IMR-90 (cell line): ENCODE data around the gene RASGRF2. TPM values are rescaled to one million over a fixed set of nuclear protein-coding genes. Genes with fewer than 3 reads are reported as not detected.

Experiments used
- ATAC-seq: fragments of 200-7000 bp; cut with Tn5 transposase; 2 replicates; pipeline ENCODE4 v1.9.1; 2020; ENCODE audit warnings: low read depth, mild to moderate bottlenecking, moderate library complexity
- BruUV-seq: library from RNA; stranded (reverse); fragments of 400-500 nt; replicated peaks from 2 replicates; lab custom pipeline; 2021; lab: Mats Ljungman, UMichigan
- CTCF ChIA-PET: fragments of 300-600 bp; formaldehyde crosslinking; extraction: SDS; loops from one replicate; lab custom pipeline; 2021; ENCODE audit warnings: antibody characterized with exemption; lab: Yijun Ruan, JAX
- POLR2A ChIA-PET: fragments of 300-600 bp; sonication (Branson Sonifier 250); formaldehyde crosslinking; loops from one replicate; lab custom pipeline; 2022; ENCODE audit warnings: antibody characterized with exemption; ENCODE audit not compliant: unreplicated experiment; lab: Charles Lee
- DNase-seq: peaks from one replicate; pipeline ENCODE4 v3.0.0; 2013
- H2AFZ ChIP-seq: replicated peaks from 2 replicates; pipeline ENCODE3; 2013; ENCODE audit warnings: low read length, mild to moderate bottlenecking; ENCODE audit not compliant: poor library complexity
- H2AK5ac ChIP-seq: 2 replicates; pipeline ENCODE4 v1.6.1; 2013; ENCODE audit warnings: low read depth, low read length, inconsistent platforms
- H2AK9ac ChIP-seq: replicated peaks from 2 replicates; pipeline ENCODE3; 2013; ENCODE audit warnings: mild to moderate bottlenecking, low read depth, low read length, moderate library complexity; ENCODE audit not compliant: poor library complexity
- H2BK120ac ChIP-seq: 2 replicates; pipeline ENCODE4 v1.6.1; 2013; ENCODE audit warnings: low read depth, low read length, inconsistent platforms
- H2BK15ac ChIP-seq: 3 replicates; pipeline ENCODE4 v1.6.1; 2013; ENCODE audit warnings: low read depth, low read length, inconsistent platforms
- H2BK20ac ChIP-seq: 2 replicates; pipeline ENCODE4 v1.6.1; 2013; ENCODE audit warnings: low read depth, mild to moderate bottlenecking, inconsistent platforms, low read length, moderate library complexity
- H2BK5ac ChIP-seq: 2 replicates; pipeline ENCODE4 v1.6.1; 2013; ENCODE audit warnings: mild to moderate bottlenecking, low read depth, low read length, inconsistent platforms; ENCODE audit not compliant: poor library complexity, severe bottlenecking
- H3K14ac ChIP-seq: replicated peaks from 2 replicates; pipeline ENCODE4 v1.6.1; 2013; ENCODE audit warnings: low read depth, low read length, inconsistent platforms
- H3K18ac ChIP-seq: 2 replicates; pipeline ENCODE4 v1.6.1; 2013; ENCODE audit warnings: low read depth, low read length, control low read depth
- H3K23ac ChIP-seq: 2 replicates; pipeline ENCODE4 v1.6.1; 2013; ENCODE audit warnings: low read depth, low read length, inconsistent platforms
- H3K27ac ChIP-seq: 2 replicates; pipeline ENCODE4 v1.5.1; 2013; ENCODE audit warnings: mild to moderate bottlenecking, control low read depth, low read length; ENCODE audit not compliant: insufficient read depth
- H3K27me3 ChIP-seq: 2 replicates; pipeline ENCODE4 v1.6.1; 2013; ENCODE audit warnings: low read length; ENCODE audit not compliant: control insufficient read depth, insufficient read depth
- H3K36me3 ChIP-seq: 2 replicates; pipeline ENCODE4 v1.6.1; 2013; ENCODE audit warnings: low read length, mixed read lengths; ENCODE audit not compliant: control insufficient read depth, insufficient read depth
- H3K4ac ChIP-seq: 2 replicates; pipeline ENCODE4 v1.6.1; 2013; ENCODE audit warnings: low read depth, low read length, inconsistent platforms
- H3K4me1 ChIP-seq: 2 replicates; pipeline ENCODE4 v1.6.1; 2013; ENCODE audit warnings: low read length, mixed read lengths; ENCODE audit not compliant: control insufficient read depth, insufficient read depth
- H3K4me2 ChIP-seq: 2 replicates; pipeline ENCODE4 v1.6.1; 2013; ENCODE audit warnings: low read depth, mild to moderate bottlenecking, control low read depth, low read length, moderate library complexity
- H3K4me3 ChIP-seq: 2 replicates; pipeline ENCODE4 v1.5.1; 2013; ENCODE audit warnings: low read depth, mild to moderate bottlenecking, control low read depth, low read length, moderate library complexity; ENCODE audit not compliant: insufficient read depth
- H3K56ac ChIP-seq: 2 replicates; pipeline ENCODE4 v1.6.1; 2013; ENCODE audit warnings: low read length, inconsistent platforms; ENCODE audit not compliant: insufficient read depth; ENCODE audit errors: extremely low read depth
- H3K79me1 ChIP-seq, 2 experiments: 2 replicates each; pipeline ENCODE4 v1.6.1; 2013; ENCODE audit warnings: low read length in 2 of 2, inconsistent platforms in 1 of 2, low read depth in 1 of 2
- H3K9ac ChIP-seq: 2 replicates; pipeline ENCODE4 v1.6.1; 2013; ENCODE audit warnings: low read depth, low read length, control low read depth
- H3K9me1 ChIP-seq: 2 replicates; pipeline ENCODE4 v1.6.1; 2013; ENCODE audit warnings: low read length, inconsistent platforms; ENCODE audit not compliant: insufficient read depth
- H3K9me3 ChIP-seq: 2 replicates; pipeline ENCODE4 v1.6.1; 2013; ENCODE audit warnings: low read length; ENCODE audit not compliant: control insufficient read depth, insufficient read depth
- H4K20me1 ChIP-seq: 2 replicates; pipeline ENCODE4 v1.6.1; 2013; ENCODE audit warnings: low read length, inconsistent platforms; ENCODE audit not compliant: insufficient read depth
- H4K5ac ChIP-seq: 2 replicates; pipeline ENCODE4 v1.6.1; 2013; ENCODE audit warnings: mild to moderate bottlenecking, low read depth, low read length, control low read depth
- H4K8ac ChIP-seq, 2 experiments: 2 replicates each; pipeline ENCODE4 v1.6.1; 2013; ENCODE audit warnings: low read depth in 2 of 2, low read length in 2 of 2, control low read depth in 1 of 2, inconsistent platforms in 1 of 2
- H4K91ac ChIP-seq: 2 replicates; pipeline ENCODE4 v1.6.1; 2013; ENCODE audit warnings: low read depth, low read length, inconsistent platforms; ENCODE audit not compliant: insufficient read depth
- CTCF ChIP-seq: conservative IDR thresholded peaks from 2 replicates; pipeline ENCODE4 v1.5.1; 2012; ENCODE audit warnings: mild to moderate bottlenecking, low read depth, low read length, improper control_type of control experiment
- ELK1 ChIP-seq: fragments of 150-350 bp; IDR thresholded peaks from 2 replicates; pipeline ENCODE4 v1.6.1; 2016; ENCODE audit warnings: low read depth, mild to moderate bottlenecking, low read length, moderate library complexity, borderline replicate concordance
- NFE2L2 ChIP-seq: fragments of 150-350 bp; IDR thresholded peaks from 2 replicates; pipeline ENCODE4 v1.6.1; 2016; ENCODE audit warnings: low read depth, mild to moderate bottlenecking, low read length
- RAD21 ChIP-seq: IDR thresholded peaks from 2 replicates; pipeline ENCODE4 v1.6.1; 2012; ENCODE audit warnings: low read length, improper control_type of control experiment
- RCOR1 ChIP-seq: IDR thresholded peaks from 2 replicates; pipeline ENCODE4 v1.6.1; 2012; ENCODE audit warnings: mild to moderate bottlenecking, low read length, improper control_type of control experiment; ENCODE audit not compliant: insufficient replicate concordance
- SMC3 ChIP-seq: fragments of 150-350 bp; IDR thresholded peaks from 2 replicates; pipeline ENCODE4 v1.6.1; 2016; ENCODE audit warnings: low read depth, mild to moderate bottlenecking, antibody characterized with exemption, low read length, moderate library complexity
- WGBS, 2 experiments: methylation state at CpG; one replicate each; pipeline versions ENCODE4 v1.1.5 to v1.1.7; 2013; ENCODE audit warnings: missing lambda C conversion rate in 2 of 2; ENCODE audit not compliant: insufficient read length in 1 of 2; ENCODE audit errors: extremely low coverage in 2 of 2; 5-methylcytosine and 5-hydroxymethylcytosine counted together
- dilution Hi-C: fragments of 300-500 bp; cut with HindIII; formaldehyde crosslinking; loops from one replicate; pipeline ENCODE4 v1.14.3; 2018; ENCODE audit warnings: low sequenced_read_pairs; ENCODE audit not compliant: unreplicated experiment
- in situ Hi-C: fragments of 300-500 bp; cut with MboI; formaldehyde crosslinking; loops from 3 replicates; pipeline ENCODE4 v1.14.3; 2019; ENCODE audit warnings: low sequenced_read_pairs, inconsistent platforms, mixed read lengths
- intact Hi-C: fragments of 100-400 bp; cut with micrococcal nuclease; formaldehyde crosslinking; loops from 2 replicates; pipeline ENCODE4 v1.10.0; 2022
- polyA plus RNA-seq, 3 experiments: library from polyadenylated mRNA; depleted of rRNA; stranded (reverse); fragments of >200 nt; gene quantifications; 2 replicates each; pipeline ENCODE4 v1.2.3, GENCODE V29; 2012; ENCODE audit warnings: low replicate concordance in 1 of 3
- total RNA-seq: library from RNA; depleted of rRNA; stranded (reverse); fragments of >200 nt; gene quantifications from 2 replicates; pipeline ENCODE4 v1.2.3, GENCODE V29; 2012

RASGRF2 gene
- total and polyA plus RNA-seq, 2 of the 4 experiments (the other 2 are of a cell fraction) = 2.9 to 5.0 TPM

DNA sequence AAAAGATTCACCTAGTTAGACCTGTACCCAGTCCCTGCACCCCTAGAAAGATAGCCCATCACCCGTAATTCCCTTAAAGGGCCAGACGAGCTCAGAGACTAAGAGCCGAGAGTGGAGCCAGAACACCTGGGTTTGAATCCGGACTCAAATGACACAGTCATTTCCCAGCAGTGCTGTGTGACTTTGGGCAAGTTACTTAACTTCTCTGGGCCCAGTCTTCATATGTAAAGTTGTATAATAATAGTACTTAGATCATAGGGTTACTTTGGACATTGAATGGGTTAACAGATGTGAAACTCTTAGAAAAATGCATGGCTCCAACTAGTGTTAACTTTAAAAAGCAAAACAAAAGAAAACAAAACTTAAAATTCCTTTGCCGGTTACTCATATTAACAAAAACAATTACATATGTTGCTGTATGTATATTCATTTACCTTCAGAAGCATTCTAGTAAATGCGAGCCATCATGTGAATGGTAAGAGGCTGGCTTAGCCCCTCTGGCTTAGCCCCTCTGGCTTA lies 40.4 kb upstream of the RASGRF2 start:
- H3K23ac ChIP-seq = no peak overlapping the region

More for the DNA sequence above, 40.4 kb upstream of the RASGRF2 start:
- Histone ChIP-seq H3K4me2 (peak overlapping the region; percentile 76), H3K56ac (no peak overlapping the region), H2BK120ac (peak overlapping the region; percentile 3; the same call in 1 of the 2 replicates), H2BK15ac (no peak overlapping the region), H3K9me3 (no peaks in the 10 kb centered on the region), H3K9me1 (peaks cover 2% of the 10 kb centered on the region; the same call in 1 of the 2 replicates), H3K36me3 (no peaks in the 10 kb centered on the region), H4K5ac (no peak overlapping the region), H3K27ac (no peak overlapping the region), H3K14ac (no peak overlapping the region; the same call in 1 of the 2 replicates), H3K4me3 (no peak overlapping the region), H3K27me3 (no peaks in the 10 kb centered on the region), H3K79me1 (no peaks in the 10 kb centered on the region), H2AK9ac (no peak overlapping the region), H4K91ac (no peak overlapping the region), H3K4me1 (peaks cover 6% of the 10 kb centered on the region), H2AFZ (no peak overlapping the region), H3K4ac (no peak overlapping the region), H2AK5ac (no peak overlapping the region), H3K18ac (no peak overlapping the region), H2BK5ac (no peak overlapping the region), H4K8ac (no peak overlapping the region; a peak in 1 of 4 replicates), H2BK20ac (no peak overlapping the region), H4K20me1 (no peaks in the 10 kb centered on the region), H3K9ac (no peak overlapping the region)
- in situ Hi-C loops (no loop called here), dilution Hi-C loops (no loop called here), intact Hi-C loops (no loop called here)
- DNase-seq = peak; percentile 51
- TF ChIP-seq RCOR1 = no peak
- TF ChIP-seq NFE2L2 = no peak
- no peak for TF ChIP-seq CTCF
- TF ChIP-seq SMC3 = no peak
- no peak for TF ChIP-seq ELK1
- no peak for TF ChIP-seq RAD21
- BruUV-seq = no TSS peak
- WGBS, 2 experiments = no CpG with 5 or more reads among the region's 6 CpGs
- ATAC-seq = peak; percentile 68; the same call in 1 of the 2 replicates
- POLR2A ChIA-PET = no interaction called here
- CTCF ChIA-PET = no interaction called here
